Right lobe of liver (tissue), 4 donors: Measurements from ENCODE around the gene ZNF697.

ENCODE experiments used
- CTCF ChIP-seq, 4 donors: fragments of 200-600 bp in 3 of 4; fragments of 450-650 bp in 1 of 4; IDR thresholded peaks; one replicate each; pipeline versions ENCODE4 v1.5.1 to v1.8.0; 2016 to 2022; ENCODE audit warnings: antibody characterized with exemption in 4 of 4, mild to moderate bottlenecking in 2 of 4
- POLR2A ChIP-seq: fragments of 450-650 bp; IDR thresholded peaks from one replicate; pipeline ENCODE4 v1.6.1; 2017; ENCODE audit warnings: antibody characterized with exemption, mild to moderate bottlenecking
- donor health status: DM: no; HTN: no; CAD: no.
- donor health status: DM: no; HTN: no; CAD: no.
- donor health status: DM: no; HTN: yes; CAD: no.

DNA sequence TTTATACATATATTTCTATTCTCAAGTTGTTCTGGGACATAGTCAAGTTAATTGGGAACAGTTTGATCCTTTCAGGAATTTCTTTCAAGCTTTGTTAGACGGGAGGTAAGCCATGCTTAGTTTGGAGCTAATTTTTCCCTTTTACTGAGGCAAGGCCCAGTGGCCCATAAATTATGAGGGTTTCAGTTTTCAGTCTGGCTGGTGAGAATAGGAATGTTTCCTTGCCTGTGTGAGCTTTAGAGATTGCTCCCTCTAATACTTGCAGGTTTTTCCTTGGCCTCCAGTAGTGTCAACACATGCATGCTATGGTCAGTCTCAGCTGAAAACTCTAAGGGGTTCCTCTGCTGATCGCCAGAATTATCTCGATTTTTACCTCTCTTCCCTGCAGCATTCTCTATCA lies 49.5 kb upstream of the ZNF697 start:
- TF ChIP-seq CTCF (IDR thresholded peaks at IDR 0.05) (no peak), POLR2A (no peak)
